ENCODE data around the gene LRCH1. TPM values are rescaled to one million over a fixed set of nuclear protein-coding genes. Genes with fewer than 3 reads are reported as not detected.

The LRCH1 gene
- total RNA-seq, 1 experiment from 2014 or later = 11.7 TPM

GRCh38 chr13:46712524-46712923 is 159.6 kb downstream of the LRCH1 start:
- intact Hi-C loops (cut with micrococcal nuclease; ENCODE audit: unreplicated experiment) = no loop called here
- no TSS peak for BruUV-seq (replicated peaks)
- Mint-ChIP-seq H3K9me3 (ENCODE audit: low read depth, unreplicated experiment) (no peaks in the 10 kb centered on the region), H3K36me3 (ENCODE audit: insufficient read depth, unreplicated experiment) (no peaks in the 10 kb centered on the region), H3K27ac (ENCODE audit: unreplicated experiment) (no peak overlapping the region), H3K27me3 (ENCODE audit: unreplicated experiment) (no peaks in the 10 kb centered on the region), H3K4me3 (ENCODE audit: low read depth, unreplicated experiment) (no peak overlapping the region), H3K4me1 (ENCODE audit: low read depth, unreplicated experiment) (no peaks in the 10 kb centered on the region)
- CTCF ChIA-PET = no interaction called here
- no peak for TF ChIP-seq CTCF (IDR thresholded peaks at IDR 0.05; ENCODE audit: unreplicated experiment)
- no peak for DNase-seq

GRCh38 chr13:46715363-46715762 is 162.4 kb downstream of the LRCH1 start:
- Mint-ChIP-seq H3K27ac (ENCODE audit: unreplicated experiment) (no peak overlapping the region), H3K36me3 (ENCODE audit: insufficient read depth, unreplicated experiment) (no peaks in the 10 kb centered on the region), H3K4me1 (ENCODE audit: low read depth, unreplicated experiment) (no peaks in the 10 kb centered on the region), H3K4me3 (ENCODE audit: low read depth, unreplicated experiment) (no peak overlapping the region), H3K9me3 (ENCODE audit: low read depth, unreplicated experiment) (no peaks in the 10 kb centered on the region), H3K27me3 (ENCODE audit: unreplicated experiment) (no peaks in the 10 kb centered on the region)
- BruUV-seq (replicated peaks) = no TSS peak
- TF ChIP-seq CTCF (IDR thresholded peaks at IDR 0.05; ENCODE audit: unreplicated experiment) = no peak
- DNase-seq = no peak
- CTCF ChIA-PET = no interaction called here
- intact Hi-C loops (cut with micrococcal nuclease; ENCODE audit: unreplicated experiment) = no loop called here

- Mint-ChIP-seq H3K4me1 (ENCODE audit: low read depth, unreplicated experiment) (no peaks in the 10 kb centered on the region), H3K27ac (ENCODE audit: unreplicated experiment) (no peak overlapping the region), H3K36me3 (ENCODE audit: insufficient read depth, unreplicated experiment) (no peaks in the 10 kb centered on the region), H3K27me3 (ENCODE audit: unreplicated experiment) (no peaks in the 10 kb centered on the region), H3K4me3 (ENCODE audit: low read depth, unreplicated experiment) (no peak overlapping the region), H3K9me3 (ENCODE audit: low read depth, unreplicated experiment) (no peaks in the 10 kb centered on the region)
- CTCF ChIA-PET = interaction anchor here (0.6 to 0.7 kb wide), 2 partner anchors 47 to 165 kb away, joined by 3 read pairs; no protein-coding TSS in a partner anchor
- no peak for TF ChIP-seq CTCF (IDR thresholded peaks at IDR 0.05; ENCODE audit: unreplicated experiment)
- intact Hi-C loops (cut with micrococcal nuclease; ENCODE audit: unreplicated experiment) = no loop called here
- DNase-seq = no peak
- no TSS peak for BruUV-seq (replicated peaks)
These were observed 163.9 kb downstream of the LRCH1 start for GRCh38 chr13:46716821-46717220.

GRCh38 chr13:46717275-46717674 is 164.3 kb downstream of the LRCH1 start:
- Mint-ChIP-seq H3K4me3 (ENCODE audit: low read depth, unreplicated experiment) (no peak overlapping the region), H3K4me1 (ENCODE audit: low read depth, unreplicated experiment) (no peaks in the 10 kb centered on the region), H3K36me3 (ENCODE audit: insufficient read depth, unreplicated experiment) (no peaks in the 10 kb centered on the region), H3K9me3 (ENCODE audit: low read depth, unreplicated experiment) (no peaks in the 10 kb centered on the region), H3K27ac (ENCODE audit: unreplicated experiment) (no peak overlapping the region), H3K27me3 (ENCODE audit: unreplicated experiment) (no peaks in the 10 kb centered on the region)
- no peak for DNase-seq
- TF ChIP-seq CTCF (IDR thresholded peaks at IDR 0.05; ENCODE audit: unreplicated experiment) = no peak
- BruUV-seq (replicated peaks) = no TSS peak
- intact Hi-C loops (cut with micrococcal nuclease; ENCODE audit: unreplicated experiment) = no loop called here
- CTCF ChIA-PET = interaction anchor here (0.6 to 0.7 kb wide), 2 partner anchors 46 to 166 kb away, joined by 3 read pairs; no protein-coding TSS in a partner anchor
